ENCODE measurements around the gene TOX2.

TOX2 gene

DNA sequence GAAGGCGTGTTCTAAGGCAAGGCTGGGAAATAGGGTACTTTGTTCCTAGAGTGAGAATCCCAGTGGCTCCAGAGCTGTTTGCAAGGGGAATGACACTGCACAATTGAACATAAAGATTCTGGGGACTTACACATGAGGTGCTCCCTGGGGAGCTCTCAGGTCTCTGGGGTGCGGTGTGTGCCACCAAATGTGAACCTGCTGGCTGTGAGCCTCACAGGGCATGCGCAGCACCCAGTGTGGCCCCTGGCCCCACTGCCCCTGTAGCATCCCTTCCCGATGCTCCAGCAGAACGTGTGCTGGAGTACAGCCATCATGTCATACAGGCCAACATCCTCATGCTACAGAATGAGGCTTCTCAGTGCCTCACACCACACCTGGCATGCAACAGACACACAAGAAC, 68.2 kb downstream of the TOX2 start:
- no peak for DNase-seq

DNA sequence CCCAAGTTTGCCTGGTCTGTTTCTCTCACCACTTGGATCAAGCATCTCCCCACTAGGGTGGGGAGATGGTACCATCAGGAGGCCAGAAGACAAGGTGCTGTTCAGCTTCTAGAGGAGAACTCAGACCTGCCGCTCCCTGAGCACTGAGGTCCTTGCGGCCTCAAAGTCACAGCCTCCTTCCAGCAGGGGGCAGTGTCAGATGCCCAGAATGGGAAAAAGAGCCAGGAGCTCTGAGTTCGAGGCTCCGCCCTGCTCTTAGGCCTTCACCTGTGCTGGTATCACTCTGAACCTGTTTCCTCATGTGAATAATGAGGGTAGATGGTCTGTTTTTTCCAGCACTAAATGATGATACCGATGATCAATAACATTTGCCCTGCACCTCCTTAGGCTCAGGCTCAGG, 68.7 kb downstream of the TOX2 start:
- DNase-seq: no peak

DNA sequence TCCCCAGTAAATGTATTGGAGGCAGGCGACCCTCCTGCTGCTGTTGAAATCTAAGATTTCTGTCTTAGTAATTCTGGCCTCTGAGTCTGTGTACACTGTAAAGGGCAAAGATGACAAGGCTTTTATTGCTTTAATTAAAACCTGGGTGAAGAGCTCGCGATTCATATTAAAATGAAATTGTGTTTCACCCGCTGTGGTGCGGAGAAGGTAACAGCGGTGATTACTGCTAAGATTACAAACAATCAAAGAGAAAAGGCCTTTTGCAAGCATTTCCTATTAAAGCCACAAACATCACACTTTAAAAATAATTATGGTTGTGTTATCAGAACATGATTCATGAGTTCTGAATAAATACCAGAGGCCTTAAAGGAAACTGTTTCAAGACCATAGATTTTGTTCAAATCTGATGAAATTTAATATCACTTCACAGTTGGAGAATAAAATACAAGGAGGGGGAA, 69.3 kb downstream of the TOX2 start:
- DNase-seq: no peak

DNA sequence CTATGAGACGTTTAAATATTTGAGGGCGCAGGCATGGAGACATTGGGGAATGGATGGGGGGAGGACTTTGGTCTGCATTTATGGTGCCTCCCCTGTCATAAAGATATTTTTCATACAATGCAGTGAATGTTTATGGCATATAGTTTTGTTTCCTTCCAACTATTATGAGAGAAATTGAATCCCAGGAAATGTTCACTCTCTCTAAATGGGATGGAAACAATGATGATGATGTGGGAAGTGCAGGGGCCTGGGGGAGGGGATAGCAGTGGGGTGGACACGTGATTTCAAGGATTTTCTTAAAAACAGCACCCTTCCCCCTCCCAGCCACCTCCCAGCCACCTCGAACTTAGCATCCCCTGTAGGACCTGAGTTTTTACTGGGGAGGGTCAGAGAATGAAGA, 69.9 kb downstream of the TOX2 start:
- no peak for DNase-seq

DNA sequence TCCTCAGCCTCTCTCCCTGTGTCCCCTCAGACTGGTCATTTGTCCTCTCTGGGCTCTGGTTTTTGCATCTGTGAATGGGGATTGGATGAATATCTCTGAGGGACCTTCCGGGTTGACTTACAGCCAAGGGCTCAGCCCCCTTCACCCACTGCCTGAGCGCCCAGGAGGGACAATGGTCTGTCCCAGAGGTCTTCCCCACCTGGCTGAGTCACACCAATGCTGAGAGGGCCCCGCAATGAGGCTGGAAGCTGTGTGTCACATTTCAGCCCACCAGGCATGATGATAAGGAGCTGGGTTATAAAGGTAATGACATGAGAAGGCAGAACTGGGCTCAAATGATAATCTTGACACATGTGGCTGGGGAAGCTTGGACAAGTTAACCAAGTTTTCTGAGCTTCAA, 70.5 kb downstream of the TOX2 start:
- DNase-seq: no peak

DNA sequence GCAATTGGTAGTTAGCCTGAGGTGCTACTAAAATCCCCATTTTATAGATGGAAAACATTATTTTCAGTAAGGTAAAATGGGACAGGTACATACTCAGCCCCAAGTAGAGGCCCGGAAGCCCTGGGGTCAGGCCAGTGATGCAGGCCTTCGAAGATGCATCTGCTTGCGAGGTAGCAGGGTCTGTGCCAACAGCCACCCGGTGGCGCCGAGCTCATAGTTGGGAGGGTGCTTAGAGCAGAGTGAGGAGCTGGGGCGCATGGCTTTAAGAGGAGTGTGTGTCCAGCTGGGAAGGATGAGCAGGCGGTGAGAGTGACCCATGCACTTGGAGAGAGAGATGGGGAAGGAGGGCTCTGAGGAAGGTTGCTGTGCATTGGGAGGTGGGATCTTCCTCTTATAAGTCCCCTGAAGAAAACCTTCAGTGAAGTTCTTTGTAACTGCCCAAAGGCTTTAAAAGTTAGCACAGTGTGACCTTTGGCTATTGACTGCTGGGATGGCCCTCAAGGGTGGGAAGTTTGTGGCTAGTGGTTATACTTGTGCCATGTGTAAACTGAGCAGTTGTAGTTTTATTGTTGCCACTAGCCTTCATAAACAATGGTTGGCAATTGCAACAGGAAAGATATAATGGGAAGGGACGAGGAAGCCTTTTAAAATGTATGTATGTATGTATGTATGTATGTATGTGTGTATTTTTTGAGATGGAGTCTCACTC, 71.1 kb downstream of the TOX2 start:
- DNase-seq: no peak

DNA sequence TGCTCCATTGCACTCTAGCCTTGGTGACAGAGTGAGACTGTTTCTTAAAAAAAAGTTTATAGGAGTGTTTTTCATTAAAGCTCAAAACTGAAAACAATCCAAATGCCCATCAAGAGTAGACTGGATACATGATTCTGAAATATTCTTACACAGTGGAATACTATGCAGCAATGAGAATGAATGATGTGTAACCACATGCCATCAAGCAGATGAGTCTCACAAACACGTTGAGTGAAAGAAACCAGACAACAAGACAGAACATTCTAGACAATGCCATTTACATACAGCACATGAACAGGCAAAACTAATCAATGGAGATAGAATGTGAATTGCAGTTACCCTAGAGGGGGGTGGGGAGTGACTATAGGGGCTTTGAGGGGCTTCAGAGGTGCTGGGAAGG, 72.4 kb downstream of the TOX2 start:
- no peak for DNase-seq

DNA sequence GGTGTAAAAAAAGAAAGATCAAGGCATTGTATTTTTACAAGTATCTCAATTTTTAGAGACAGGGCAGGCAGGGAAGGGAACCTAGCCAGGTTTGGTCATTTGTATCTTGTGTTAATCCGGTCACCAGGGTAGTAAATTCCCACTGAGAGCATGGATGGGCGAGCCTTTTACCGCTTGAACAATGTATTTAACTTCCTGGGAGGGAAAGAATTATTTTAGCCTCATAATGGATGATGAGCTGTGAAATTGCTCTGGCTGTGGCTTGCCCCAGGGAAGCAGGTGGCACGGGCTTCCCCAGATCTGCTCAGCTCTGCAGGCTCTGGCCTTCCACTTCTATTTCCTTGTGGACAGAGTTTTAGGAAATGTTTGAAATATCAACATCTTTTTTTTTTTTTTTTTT, 72.9 kb downstream of the TOX2 start:
- no peak for DNase-seq

DNA sequence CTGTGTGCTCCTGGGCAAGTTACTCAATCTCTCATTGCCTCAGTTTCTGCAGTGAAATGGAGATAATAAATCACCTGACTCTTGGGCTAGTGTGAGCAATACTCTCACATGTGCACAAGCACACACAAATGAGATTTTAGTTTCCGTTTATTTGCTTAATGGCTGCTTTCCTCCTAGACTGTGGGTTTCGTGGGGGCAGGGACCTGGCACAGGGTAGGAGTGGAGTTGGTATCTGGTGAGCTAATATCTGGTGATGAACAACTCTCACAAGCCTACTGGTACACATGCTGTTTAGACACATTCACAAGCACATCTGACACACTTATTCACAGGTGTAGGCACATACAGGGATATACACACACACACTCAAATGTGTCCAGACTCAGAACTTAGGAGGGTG, 73.8 kb downstream of the TOX2 start:
- no peak for DNase-seq

DNA sequence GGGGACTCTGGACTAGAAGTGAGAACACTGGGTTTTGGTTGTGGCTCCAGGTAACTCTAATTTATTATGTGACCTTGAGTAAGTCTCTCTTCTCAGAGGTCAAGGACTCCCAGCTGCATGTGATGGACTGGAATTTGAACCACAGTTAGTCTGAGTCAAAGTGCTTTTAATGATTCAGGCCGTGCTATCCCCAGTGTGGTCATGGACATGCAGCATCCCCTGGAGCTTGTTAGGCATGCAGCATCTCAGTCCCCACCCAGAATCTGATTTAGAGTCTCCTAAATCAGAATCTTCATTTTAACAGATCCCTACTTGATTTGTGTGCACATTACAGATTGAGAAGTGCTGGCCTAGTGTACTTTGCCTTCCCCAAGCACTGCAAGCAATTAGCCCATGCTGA, 74.2 kb downstream of the TOX2 start:
- DNase-seq: no peak

DNA sequence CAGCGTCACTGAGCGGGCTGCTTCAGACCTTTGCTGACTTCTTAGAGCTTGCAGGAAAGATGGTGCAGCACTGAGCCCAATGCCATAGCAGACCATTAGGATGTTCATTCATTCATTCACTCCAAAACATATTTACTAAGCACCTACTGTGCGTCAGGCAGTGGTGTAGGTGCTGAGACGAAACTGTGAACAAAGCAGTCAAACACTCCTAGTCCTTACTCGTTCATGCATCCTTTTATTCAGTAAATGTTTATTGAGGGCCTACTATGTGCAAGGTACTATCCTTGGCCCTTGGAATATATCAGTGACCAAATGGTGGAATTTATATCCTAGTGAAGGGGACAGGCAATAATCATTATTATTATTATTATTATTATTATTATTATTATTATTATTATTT, 76.6 kb downstream of the TOX2 start:
- DNase-seq: no peak

DNA sequence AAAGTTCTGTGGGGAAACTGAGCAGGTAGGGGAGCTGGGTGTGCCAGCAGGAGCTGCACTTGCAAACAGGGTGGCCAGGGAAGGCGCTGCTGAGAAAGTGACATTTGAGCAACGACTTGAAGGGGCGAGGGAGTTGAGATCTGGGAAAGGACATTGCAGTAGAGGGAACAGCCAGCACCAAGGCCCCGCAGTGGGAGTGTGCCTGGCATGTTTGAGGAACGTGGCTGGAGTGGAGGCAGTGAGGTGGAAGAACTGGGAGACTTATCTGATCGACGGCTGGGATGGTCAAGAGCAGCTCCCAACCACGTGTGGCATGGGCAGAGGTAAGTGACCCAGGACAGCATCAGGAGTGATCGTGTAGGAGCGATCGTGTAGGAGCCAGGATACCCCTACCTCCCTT, 77.3 kb downstream of the TOX2 start:
- DNase-seq: no peak

DNA sequence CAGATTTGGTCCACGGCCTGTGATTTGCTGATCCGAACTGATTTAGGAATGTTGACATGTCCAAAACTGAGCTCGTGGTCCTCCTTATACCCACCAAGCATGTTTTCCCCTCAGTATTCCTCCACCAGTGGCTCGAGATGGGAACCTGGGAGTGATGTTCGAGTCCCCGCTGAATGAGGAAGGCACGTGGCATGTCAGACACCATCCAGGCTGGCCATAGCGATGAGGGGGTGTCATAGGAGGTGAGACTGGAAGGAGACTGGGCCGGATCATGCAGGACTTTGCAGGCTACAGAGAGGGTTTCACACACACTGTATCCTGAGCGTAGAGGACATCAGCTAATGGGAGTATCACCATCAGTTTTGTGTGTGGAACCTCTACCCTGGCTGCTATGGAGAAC, 78.2 kb downstream of the TOX2 start:
- DNase-seq: no peak

DNA sequence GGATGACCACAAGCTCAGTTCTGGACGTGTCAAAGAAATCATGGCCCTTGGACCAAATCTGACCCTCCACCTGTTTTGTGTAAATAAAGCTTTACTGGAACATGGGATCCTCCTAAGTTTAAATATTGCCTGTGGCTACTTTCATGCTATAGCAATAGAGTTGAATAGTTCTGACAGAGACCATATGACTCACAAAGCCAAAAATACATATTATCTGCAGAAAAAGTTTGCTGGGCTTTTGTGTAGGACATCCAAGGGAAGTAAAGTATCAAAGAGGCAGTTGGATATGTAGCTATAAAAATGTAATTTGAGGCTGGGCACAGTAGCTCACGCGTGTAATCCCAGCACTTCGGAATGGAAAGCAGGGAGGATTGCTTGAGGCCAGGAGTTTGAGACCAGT, 78.9 kb downstream of the TOX2 start:
- no peak for DNase-seq

DNA sequence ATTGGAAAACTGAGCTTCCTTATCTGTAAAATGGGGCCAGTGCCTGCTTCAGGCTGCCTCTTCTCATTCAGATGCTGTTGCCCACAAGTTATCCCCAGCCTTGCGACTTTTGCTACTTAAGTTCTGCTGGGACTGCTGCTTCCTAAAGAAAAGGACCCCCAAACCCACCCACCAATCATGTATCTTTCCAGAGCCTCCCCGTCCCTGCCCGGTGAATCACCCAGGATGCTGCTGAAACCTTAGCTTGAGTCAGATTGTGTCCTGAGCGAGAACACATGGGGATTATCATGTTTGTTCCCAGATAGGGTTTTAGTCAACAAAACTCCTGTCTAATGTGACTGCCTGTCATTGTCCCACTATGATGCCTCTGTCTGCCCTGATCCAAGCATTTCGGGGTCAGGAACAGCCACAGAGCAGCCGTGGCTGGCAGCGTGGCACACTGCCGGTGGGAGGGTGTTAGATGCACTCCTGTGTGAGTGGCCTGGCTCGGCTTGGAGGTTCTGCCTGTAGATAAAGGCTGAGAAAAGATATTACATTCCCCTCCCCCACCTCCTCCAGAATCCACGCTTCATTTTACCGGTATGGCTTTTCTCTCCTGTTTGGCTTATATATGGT, 79.9 kb downstream of the TOX2 start:
- DNase-seq: no peak

DNA sequence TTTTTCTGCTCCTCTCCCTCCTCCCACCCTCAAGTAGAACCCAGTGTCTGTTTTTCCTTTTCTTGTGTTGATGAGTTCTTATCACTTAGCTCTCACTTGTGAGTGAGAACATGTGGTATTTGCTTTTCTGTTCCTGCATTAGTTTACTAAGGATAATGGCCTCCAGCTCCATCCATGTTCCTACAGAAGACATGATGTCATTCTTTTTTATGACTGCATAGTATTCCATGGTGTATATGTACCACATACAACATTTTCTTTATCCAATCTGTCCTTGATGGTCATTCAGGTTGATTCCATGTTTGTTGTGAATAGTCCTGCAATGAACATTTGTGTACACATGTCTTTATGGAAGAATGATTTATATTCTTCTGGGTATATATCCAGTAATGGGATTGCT, 81.0 kb downstream of the TOX2 start:
- no peak for DNase-seq

DNA sequence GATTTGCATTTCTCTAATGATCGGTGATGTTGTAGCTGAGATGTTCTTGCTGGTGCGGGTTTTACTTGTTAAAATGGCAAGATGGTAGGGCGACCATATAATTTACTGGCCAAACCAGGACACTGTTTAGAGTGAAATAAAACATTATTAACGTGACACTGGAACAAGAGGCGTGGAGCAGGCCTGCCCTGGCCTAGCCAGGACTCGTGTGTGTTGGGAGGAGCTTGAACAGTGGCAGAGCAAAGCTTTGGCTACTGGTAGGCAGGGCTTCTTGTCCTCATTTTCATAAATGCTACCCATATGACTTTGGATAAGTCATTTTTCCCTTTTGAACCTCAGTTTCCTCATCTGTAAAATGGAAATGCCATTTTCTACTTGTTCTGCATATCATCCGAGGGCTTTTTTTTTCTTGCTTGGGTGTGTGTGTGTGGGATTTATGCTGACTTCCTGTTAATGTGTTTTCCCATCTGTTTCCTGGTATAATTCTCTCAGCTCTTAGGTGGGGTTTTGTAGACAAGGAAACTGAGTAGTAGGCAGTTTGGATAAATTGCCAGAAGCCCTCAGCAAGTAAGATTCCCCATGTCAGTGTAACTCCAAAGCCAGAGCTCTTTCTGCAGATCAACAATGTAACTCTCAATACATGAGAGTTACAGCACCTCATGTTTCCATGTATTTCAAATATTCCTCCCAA, 81.7 kb downstream of the TOX2 start:
- DNase-seq: no peak

DNA sequence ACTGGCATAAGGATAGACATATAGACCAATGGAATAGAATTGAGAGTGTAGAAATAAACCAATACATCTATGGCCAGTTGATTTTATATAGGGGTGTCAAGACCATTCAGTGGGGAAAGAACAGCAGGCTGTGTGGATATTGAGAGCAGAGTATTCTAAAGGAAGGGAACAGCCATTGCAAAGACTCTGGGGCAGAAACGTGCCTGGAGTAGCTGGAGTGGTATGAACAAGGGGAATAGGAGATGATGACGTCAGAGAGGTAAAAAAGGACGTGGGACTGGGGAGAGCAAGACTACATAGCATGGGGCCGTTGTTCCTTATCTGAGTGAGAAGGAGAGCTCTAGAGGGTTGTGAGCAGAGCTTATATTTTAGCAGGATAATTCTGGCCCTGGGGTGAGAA, 85.2 kb downstream of the TOX2 start:
- DNase-seq: no peak

DNA sequence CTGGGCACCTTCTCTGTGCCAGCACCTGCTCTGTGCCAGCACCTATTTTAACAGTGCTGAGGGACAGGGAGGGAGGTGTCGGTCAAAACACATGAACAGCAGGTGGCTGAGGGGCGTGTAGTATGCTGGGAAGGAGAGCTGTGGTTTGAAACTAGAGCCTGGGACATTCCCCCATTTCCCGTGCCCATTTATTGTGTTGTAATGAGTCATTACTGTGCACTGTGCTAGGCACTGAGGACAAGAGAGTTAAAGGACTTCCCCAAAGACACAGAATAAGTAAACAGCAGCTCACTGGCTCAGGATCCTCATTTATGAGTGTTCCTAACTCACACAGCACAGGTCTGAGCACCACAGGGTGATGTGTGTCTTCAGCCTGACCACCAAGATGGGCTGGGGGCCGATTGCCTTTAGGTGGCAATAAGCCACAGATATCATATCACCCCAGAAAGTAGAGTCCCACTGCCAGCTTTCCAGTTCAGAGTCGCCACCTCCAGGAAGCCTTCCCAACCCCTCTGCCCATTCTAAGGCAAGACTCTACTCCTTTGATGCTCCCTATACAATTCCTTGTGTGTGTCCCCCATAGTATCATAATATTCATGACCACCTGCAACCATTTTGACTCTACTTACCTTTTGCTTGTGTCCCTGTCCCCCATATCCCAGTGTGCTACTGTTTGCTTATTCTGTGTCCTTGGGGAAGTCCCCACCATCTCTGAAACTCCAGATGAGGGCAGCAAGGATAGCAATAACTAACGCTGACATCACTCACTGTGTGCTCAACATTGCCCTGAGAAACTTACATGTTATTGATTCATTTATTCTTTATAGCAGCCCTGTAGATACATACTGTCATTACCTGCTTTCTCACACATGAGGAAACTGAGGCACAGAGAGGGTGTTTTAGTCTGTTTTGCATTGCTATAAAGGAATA, 87.3 kb downstream of the TOX2 start:
- DNase-seq: no peak

DNA sequence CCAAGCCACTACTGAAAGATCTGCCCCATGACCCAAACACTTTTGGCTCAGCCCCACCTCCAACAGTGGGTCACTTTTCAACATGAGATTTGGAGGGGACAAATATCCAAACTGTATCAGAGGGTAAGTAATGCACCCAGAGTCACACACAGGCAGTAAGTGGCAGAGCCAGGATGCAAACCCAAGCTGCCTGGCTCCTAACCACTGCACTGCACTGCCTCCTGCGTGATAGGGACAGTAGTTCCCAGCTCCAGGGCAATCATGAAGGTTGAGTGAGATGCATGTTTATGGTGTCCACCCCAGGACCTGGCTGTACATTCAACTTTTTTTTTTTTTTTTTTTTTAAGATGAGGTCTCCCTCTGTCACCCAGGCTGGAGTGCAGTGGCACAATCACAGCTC, 88.2 kb downstream of the TOX2 start:
- no peak for DNase-seq

DNA sequence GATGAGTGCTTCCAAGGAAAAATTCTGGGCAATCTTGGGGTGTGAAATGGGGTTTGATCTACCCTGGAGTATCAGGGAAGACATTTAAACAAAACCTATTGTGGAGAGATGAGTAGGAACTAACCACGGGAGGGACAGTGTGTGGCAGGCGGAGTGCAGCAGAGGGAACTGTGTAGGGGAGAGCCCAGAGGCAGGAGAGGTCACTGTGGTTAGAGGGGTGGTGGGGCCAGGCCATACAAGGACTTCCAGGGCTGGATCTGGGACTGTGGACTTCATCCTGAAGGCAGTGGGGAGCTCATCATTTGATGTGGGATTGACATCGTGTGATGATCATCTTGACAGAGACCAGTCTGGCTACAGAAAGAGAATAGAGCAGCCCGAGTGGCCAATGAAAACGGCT, 89.0 kb downstream of the TOX2 start:
- no peak for DNase-seq

DNA sequence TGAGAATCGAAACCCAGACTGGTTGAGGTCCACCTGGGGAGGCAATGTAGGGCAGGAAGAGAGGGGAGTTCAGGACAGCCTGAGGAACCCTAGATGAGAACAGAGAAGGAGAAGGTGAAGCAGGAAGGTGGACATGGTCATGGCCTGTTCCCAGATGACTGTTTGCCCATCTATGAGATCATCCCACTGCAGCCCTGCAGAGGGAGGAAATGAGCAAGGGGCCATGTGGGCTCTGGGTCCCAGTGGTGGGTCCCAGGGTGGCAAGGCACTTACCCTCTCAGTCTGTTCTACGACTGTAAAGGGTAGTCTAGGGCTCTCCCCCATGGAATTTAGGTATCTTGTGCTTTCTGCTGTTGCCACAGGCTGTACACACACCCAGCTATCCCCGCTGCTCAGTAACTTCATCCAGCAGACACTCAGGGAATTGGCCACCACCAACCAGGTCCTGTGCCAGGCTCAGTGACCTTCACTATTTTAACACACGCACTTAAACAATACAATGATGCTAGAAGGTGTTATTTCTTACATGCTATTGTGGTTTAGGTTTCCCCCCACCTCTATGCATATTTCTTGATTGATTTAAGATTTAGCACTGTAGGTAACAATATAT, 89.8 kb downstream of the TOX2 start:
- no peak for DNase-seq

DNA sequence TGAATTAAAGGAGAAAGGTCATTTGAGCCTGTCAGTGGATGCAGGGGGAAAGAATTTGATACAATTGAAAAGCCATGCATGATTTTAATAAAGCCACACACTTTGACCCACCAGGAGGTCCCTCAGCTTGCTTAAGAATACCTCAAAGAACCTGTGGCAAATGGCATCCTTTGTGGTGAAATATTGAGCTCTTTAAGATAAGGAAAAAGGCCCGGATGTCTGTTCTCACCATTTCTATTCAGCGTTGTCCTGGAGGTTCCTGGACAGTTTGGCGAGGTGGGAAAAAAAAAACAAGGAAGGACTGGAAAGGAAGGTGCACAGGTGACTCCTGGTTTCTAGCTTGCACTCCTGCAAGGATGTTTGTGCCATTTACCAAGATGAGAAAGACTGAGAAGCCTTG, 91.0 kb downstream of the TOX2 start:
- DNase-seq: no peak
